Urinary bladder (tissue), 4 donors: ENCODE measurements around the gene PSME1. TPM values are rescaled to one million over a fixed set of nuclear protein-coding genes. Genes with fewer than 3 reads are reported as not detected.
A peak's percentile ranks its signal among the peaks of the same experiment; 100 is the strongest.

ENCODE experiments used
- DNase-seq: peaks from one replicate; pipeline ENCODE4 v3.0.0-alpha.2; 2015; ENCODE audit errors: extremely low spot score
- H3K27ac ChIP-seq: one replicate; pipeline ENCODE4 v1.5.1; 2013; ENCODE audit warnings: low read depth, mild to moderate bottlenecking, moderate library complexity
- H3K36me3 ChIP-seq: one replicate; pipeline ENCODE4 v1.6.1; 2013; ENCODE audit warnings: mild to moderate bottlenecking, moderate library complexity; ENCODE audit not compliant: insufficient read depth
- H3K4me1 ChIP-seq: one replicate; pipeline ENCODE4 v1.6.1; 2013; ENCODE audit warnings: mild to moderate bottlenecking, moderate library complexity; ENCODE audit not compliant: insufficient read depth
- H3K4me3 ChIP-seq: one replicate; pipeline ENCODE4 v1.5.1; 2013; ENCODE audit warnings: low read depth, low read length
- whole genome bisulfite sequencing: extraction: QIAGEN DNeasy Blood & Tissue Kit; methylation state at CpG from one replicate; pipeline ENCODE4 v1.1.7; 2013; 5-methylcytosine and 5-hydroxymethylcytosine counted together
- polyA plus RNA-seq: library from polyadenylated mRNA; stranded (reverse); fragments of 200-250 nt; gene quantifications from one replicate; pipeline ENCODE4 v1.2.3, GENCODE V29; 2013
- total RNA-seq: library from RNA; depleted of rRNA; stranded (reverse); fragments of >200 nt; gene quantifications from one replicate; pipeline ENCODE4 v1.2.3, GENCODE V29; 2014
- donor health status: healthy with polysubstance abuse.
- donor health status: healthy.

PSME1 gene
- 78.0 TPM for total RNA-seq
- 214 TPM for polyA plus RNA-seq

DNA sequence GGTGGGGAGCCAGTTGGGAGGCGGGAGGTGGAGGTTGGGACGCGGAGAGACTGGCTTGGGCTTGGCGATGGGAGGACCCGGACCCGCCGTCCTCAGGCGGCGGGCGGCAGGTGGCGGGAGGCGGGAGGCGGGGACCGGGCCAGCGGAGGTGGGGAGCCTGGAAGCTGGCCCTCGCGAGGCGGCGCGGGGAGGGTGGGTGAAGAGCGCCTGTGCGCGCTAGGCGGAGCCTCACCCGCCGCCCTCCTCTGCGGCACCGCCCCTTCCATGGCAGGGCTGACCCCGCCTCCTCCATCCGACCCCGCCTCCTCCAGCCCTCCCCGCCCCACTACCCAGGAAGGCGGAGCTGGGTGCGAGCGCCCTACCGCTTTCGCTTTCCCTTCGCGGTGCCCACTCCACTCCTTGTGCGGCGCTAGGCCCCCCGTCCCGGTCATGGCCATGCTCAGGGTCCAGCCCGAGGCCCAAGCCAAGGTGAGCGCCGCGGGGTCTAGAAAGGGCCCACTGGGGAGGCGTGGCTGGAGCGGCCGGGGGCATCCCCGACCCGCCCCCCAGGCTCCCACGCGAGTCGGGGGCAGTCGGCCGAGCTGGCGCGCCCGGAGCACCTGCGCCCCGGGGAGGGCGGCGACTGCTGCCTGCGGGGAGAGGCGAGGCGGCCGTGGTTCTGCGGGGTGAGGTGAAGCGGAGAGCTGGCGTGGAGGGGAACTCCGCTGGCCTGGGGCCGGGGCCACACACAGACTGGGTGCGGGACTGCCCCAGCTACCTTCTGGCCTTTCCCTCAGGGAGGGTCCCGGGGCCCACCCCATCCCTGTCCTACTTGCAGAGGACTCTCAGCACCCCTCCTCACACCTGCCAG is at the start of gene PSME1:
TSS of gene PSME1 (plus strand) at position 361 of the 850 bp plus-strand sequence. CDS start at position 430, 69 bp downstream.
- under 1% methylated on average over 75 of the region's 75 CpGs for WGBS
- Histone ChIP-seq H3K4me1 (no peaks in the 10 kb centered on the region), H3K36me3 (peaks cover 1% of the 10 kb centered on the region), H3K27ac (peak within 1 kb of the TSS; percentile 81), H3K4me3 (peak within 1 kb of the TSS; percentile 95)
- peak; percentile 64 for DNase-seq

DNA sequence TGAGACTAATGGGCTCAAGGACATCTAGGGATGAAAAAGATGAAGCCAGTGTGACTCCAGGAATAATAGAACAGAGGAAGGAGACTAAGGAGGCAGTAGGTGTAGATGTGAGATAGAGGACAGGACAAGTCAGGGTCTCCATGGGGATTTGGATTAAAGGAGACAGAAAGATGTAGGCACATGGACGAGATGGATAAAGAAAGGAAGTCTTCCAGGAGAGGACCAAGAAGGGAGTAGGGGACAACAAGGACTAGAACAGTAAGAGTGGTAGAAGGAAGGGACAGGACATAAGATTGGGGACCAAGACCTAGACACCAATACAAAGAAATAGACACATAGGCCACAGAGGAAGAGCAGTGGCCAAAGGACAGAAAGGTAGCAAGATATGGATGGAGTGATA is 49.0 kb upstream of the PSME1 start:
- Histone ChIP-seq H3K4me1 (no peaks in the 10 kb centered on the region), H3K36me3 (no peaks in the 10 kb centered on the region), H3K27ac (no peak overlapping the region), H3K4me3 (no peak overlapping the region)
- 92% methylated on average over 1 of the region's 1 CpG for WGBS
- DNase-seq: no peak

DNA sequence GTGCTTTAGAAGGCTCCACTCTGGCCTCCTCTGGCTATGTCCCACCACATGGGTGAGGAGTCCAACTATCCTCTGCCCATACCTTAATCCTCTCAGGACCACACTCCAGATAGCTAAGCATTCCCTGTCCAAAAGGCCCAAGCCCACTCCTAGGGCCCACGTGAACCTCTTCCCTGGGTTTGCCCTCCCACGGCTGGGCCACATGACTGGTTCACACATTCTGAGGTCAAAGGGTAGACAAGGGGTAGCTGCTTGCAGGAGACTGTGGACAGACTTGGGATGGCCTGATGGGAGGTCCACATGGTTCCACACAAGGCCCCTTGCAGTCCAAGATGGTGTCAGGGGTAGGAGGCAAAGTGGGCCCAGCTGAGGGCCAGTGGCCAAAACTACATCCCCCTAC is 47.9 kb upstream of the PSME1 start:
- Histone ChIP-seq H3K4me3 (no peak overlapping the region), H3K4me1 (no peaks in the 10 kb centered on the region), H3K27ac (no peak overlapping the region), H3K36me3 (no peaks in the 10 kb centered on the region)
- no peak for DNase-seq
- 88% methylated on average over 2 of the region's 2 CpGs for WGBS

DNA sequence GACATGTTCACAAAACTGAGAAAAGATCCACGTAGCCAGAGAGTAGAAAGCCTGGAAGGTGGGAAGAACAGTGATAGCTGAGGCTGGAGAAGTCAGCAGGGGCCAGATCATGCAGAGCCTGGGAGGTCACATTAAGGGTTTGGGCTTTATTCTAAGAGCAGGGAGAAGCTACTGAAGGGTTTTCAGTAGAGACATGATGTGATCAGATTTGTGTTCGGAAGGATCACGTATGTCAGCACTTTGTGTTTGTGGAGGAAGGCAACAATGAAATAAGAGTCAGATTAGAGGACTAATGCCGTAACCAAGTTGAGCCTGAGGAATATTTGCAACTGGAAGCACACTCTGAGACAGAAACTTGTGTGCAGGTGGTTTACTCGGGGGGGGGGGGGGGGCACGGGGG is 46.1 kb upstream of the PSME1 start:
- Histone ChIP-seq H3K36me3 (no peaks in the 10 kb centered on the region), H3K27ac (no peak overlapping the region), H3K4me1 (no peaks in the 10 kb centered on the region), H3K4me3 (no peak overlapping the region)
- no peak for DNase-seq
- 79% methylated on average over 6 of the region's 6 CpGs for WGBS

DNA sequence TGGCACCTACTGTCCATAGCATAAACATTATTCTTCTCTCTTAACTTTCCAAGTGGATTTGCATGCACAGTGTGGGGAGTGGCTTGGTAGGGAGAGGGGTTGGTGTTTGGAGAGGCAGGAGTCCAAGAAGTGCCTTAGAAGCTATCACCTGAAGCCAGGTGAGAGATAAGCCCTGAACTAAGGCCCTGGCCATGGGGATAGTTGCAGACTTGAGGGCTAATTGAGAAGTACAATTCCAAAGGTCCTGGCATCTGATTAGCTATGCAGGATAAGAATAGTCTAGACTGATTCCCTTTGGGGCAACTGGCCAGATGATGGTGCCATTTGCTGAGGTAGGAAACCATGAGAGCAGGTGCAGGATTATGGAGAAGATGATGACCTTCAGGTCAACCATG is 43.9 kb upstream of the PSME1 start:
- H3K36me3 ChIP-seq: no peaks in the 10 kb centered on the region
- no peak overlapping the region for H3K27ac ChIP-seq
- no peaks in the 10 kb centered on the region for H3K4me1 ChIP-seq
- H3K4me3 ChIP-seq: no peak overlapping the region
- DNase-seq: no peak

DNA sequence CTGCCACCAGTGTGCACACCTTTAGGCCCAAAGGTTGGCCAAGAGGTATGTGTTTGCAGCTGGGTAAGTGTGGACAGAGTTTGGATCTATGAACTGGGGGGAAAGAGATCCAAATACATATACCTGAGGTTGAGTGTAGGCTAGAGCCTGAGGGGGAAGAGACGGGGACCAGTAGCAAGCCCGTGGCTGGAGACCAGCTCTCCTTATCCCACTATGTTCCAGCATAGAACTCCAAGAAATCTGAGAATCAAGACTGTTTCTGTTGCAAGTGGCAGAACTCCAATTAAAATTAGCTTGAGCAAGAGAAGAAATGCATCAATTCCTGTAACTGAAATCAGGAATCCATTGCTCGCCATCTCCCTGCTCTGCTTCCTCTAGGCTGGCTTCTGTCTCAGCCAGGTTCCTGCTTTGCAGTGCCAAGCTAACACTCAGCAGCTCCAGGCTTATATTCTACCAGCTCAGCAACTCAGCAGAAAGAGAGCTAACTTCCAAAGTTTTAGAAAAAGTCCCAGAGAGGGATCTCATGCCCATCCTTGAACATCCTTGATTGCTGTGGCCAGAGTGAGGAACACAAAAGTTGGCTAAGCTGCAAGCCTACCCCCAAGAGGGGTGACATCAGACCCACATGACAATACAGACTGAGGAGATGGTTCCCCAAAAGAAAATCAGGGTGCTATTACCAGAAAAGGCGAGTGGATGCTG is 43.3 kb upstream of the PSME1 start:
- H3K4me3 ChIP-seq: no peak overlapping the region
- no peaks in the 10 kb centered on the region for H3K36me3 ChIP-seq
- no peak overlapping the region for H3K27ac ChIP-seq
- DNase-seq: no peak
- 74% methylated on average over 4 of the region's 4 CpGs for WGBS
- no peaks in the 10 kb centered on the region for H3K4me1 ChIP-seq

DNA sequence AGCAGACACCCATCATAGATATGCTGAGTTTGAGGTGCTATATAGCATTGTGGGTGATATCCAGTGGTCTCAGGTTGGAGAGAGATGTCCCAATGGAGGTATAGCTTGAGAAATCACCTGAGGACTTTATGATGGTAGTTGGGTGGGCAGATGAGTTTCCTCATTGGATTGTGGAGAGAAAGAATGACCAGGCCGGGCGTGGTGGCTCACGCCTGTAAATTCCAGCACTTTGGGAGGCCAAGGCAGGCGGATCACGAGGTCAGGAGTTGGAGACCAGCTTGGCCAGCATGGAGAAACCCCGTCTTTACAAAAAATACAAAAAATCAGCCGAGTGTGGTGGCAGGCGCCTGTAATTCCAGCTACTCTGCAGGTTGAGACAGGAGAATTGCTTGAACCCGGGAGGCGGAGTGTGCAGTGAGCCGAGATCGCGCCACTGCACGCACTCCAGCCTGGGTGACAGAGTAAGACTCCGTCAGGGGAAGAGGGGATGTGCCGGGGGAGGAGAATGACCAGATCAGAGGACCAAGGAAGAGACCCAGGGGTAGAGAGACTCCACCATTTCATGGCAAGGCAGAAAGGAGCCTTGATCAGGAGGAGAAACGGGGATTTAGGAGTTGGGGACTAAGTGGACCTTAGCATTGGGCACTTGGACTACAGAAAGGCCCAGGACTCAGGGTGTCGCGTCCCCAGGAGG is 42.6 kb upstream of the PSME1 start:
- no peak for DNase-seq
- Histone ChIP-seq H3K4me3 (no peak overlapping the region), H3K36me3 (no peaks in the 10 kb centered on the region), H3K27ac (peak overlapping the region; percentile 67), H3K4me1 (no peaks in the 10 kb centered on the region)
- 80% methylated on average over 19 of the region's 19 CpGs for WGBS

DNA sequence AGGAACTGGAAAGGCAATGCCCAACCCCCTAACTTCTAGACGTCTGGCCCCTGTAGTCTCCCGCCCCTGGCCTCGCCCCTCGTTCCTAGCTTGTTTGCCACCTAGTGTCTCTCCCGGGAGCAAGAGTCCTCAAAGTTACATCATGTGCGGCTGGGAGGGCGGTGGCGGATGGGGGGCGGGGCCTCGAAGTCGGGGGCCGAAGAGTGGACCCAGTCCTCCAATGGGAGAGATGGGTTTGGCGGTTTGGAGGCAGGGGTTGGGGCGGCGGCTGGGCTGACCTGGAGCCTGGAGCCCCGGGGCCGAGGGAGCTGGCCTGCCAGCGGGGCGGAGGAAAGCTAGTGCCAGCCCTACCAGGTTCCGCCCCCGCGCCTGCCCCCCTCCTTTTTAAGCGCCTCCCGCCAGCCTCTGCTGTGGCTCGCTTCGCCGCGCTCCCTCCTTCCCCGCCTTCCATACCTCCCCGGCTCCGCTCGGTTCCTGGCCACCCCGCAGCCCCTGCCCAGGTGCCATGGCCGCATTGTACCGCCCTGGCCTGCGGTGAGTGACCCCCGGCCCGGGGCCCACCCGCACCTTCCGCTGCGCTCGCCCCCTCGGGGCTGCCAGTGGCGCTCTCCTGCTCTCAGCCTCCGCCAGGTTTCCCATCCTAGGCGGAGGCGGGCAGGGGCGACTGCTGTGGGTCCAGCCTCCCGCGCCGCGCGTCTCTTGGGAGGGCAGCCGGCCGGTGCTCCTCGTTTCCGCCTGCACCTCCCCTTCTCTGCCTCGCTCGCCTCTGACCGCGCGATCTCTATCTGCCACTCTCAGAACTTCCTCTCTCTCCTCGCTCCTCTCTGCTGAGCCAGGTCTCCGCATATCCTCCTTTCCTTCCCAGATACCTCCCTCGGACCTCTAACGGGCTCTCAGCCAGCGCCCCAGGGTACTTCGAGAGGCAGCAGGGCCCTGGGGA is 41.8 kb upstream of the PSME1 start, which contains the start of gene PCK2:
TSS of gene PCK2 (plus strand) at position 411 of the 940 bp plus-strand sequence. CDS start at position 506, 95 bp downstream.
- WGBS: under 1% methylated on average over 68 of the region's 68 CpGs
- no peaks in the 10 kb centered on the region for H3K4me1 ChIP-seq
- peak; percentile 48 for DNase-seq
- H3K4me3 ChIP-seq: peak within 1 kb of the TSS; percentile 80
- peak within 1 kb of the TSS; percentile 96 for H3K27ac ChIP-seq
- no peaks in the 10 kb centered on the region for H3K36me3 ChIP-seq

DNA sequence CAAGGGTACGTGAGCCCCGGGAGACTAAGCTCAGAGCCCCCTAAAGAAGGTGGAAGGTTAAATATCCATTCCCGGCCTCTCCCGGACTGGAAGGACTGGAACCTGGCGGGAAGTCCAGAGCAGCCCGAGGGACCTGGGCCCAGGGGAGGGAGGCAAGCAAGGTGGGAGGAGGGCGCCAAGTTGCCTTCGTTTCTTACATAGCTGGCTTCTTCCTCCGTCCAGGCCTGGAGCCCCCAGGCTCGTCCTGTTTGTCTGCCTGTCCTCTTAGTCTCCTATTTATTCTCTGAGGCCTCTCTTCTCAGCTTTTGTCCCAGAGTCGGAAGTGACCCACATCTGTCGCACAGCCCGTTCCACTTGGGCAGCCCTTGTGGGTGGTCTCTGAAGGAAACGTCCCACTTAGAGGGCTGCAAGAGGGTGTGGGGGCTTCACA is 41.1 kb upstream of the PSME1 start:
- no peaks in the 10 kb centered on the region for H3K4me1 ChIP-seq
- WGBS: 25% methylated on average over 14 of the region's 14 CpGs
- H3K27ac ChIP-seq: peak overlapping the region; percentile 96
- H3K4me3 ChIP-seq: peak overlapping the region; percentile 80
- DNase-seq: no peak
- no peaks in the 10 kb centered on the region for H3K36me3 ChIP-seq

DNA sequence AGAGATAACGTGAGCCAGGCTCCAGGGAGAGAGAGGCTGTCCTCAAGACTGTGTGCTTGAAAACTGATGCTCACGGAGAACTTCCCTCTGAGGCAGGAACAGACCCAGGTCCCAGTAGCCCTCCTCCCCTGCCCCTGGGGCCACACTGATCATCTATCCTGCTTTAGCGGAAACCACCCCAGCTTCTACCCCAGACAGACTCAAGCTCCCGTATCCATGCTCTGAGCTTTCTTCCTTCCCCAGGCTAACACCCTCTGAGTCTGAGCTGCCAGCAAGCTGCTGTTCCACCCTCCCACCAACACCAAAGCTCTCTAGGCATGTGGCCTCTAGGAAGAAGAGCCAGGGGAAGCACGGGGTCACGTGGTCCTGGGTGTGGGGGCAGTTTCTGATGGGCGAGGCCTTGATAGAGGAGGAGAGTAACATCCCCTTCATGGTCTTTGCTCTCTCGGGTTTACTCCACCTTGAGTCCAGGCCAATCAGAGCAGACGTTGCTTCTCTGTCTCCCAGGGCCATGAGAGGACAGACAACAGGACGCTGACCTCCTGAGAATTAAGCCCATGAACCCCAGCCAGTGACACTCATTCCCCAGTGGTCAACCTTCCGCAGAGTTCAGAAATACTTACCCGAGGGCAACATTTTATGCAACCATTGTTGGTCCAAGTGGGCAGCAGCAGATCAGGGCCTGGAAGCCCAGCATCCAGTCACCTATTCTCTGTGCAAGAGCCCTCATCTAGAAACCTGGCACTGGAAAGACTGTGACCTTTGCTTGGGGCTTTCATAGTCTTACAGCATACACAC is 40.5 kb upstream of the PSME1 start:
- peak overlapping the region; percentile 80 for H3K4me3 ChIP-seq
- peak overlapping the region; percentile 96 for H3K27ac ChIP-seq
- 60% methylated on average over 12 of the region's 12 CpGs for WGBS

DNA sequence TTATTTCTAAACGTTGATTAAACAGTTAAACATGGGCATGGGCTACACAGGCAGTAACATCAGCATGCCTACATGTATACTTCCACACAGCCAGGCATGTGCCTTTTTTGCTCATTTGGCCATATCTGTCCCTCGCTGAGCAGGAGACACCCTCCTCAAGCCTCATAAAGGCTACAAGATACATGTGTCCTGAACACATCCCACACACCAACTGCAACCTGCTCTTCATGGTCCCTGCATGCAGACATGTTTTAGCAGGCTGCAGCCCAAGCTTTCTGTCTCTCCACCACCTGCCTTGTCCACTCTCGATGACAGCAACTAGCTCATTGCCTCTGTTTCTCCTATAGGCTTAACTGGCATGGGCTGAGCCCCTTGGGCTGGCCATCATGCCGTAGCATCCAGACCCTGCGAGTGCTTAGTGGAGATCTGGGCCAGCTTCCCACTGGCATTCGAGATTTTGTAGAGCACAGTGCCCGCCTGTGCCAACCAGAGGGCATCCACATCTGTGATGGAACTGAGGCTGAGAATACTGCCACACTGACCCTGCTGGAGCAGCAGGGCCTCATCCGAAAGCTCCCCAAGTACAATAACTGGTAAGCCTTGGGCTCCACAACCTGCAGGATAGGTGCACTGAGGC is 39.3 kb upstream of the PSME1 start:
- no peak overlapping the region for H3K4me3 ChIP-seq
- H3K27ac ChIP-seq: no peak overlapping the region
- no peak for DNase-seq
- no peaks in the 10 kb centered on the region for H3K4me1 ChIP-seq
- WGBS: 96% methylated on average over 8 of the region's 8 CpGs
- H3K36me3 ChIP-seq: no peaks in the 10 kb centered on the region

More for the DNA sequence above, 40.5 kb upstream of the PSME1 start:
- Histone ChIP-seq H3K36me3 (no peaks in the 10 kb centered on the region), H3K4me1 (no peaks in the 10 kb centered on the region)
- DNase-seq: no peak
